ENCODE measurements around the gene ATP5F1D. TPM values are rescaled to one million over a fixed set of nuclear protein-coding genes. Genes with fewer than 3 reads are reported as not detected.

The ATP5F1D gene
- total and polyA plus RNA-seq, 2 of the 13 experiments (the other 11 are each of a cell fraction or from before 2014, with no cell fraction given) = 39.4 to 78.7 TPM

DNA sequence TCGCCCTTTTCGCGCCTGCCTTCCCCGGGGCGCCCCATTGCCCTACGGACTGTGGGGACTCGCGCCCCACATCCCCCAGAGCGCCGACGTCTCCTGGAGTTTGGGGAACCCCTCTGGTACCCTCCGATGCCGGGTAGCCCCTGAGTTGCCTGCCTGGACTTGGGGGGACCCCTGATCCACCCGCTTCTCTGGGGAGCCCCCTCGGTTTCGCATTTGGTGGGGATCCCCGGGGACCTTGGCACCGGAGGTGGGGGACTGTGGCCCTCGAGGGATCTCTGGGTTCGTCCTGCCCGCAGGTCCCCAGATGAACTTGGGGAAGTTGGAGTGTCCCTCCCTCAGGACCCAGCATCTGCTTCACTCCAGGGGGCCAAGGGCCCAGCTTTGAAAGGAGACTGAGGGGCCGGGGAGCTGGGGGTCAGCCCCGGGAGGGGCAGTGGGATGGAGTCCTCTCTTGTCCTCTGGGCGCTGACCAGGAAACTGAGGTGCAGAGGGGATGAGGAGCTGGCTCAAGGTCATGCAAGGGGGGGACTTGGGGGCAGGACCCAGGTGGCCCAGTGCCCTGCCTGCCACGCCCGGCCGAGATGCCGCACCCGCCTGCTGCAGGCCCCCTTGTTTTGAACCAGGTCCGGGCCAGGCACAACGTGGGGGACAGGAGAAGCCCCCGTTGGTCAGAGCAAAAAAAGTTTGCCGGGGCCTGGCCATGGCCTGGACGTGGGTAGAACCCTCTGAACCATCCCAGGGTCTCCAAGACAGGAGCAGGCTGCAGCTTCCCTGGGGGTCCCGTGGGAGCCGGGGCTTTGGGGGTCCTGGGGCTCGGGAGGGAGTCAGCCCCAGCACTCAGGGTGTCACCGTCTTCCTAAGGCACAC lies 45.2 kb downstream of the ATP5F1D start (continued):
- TF ChIP-seq, protein P1, sequence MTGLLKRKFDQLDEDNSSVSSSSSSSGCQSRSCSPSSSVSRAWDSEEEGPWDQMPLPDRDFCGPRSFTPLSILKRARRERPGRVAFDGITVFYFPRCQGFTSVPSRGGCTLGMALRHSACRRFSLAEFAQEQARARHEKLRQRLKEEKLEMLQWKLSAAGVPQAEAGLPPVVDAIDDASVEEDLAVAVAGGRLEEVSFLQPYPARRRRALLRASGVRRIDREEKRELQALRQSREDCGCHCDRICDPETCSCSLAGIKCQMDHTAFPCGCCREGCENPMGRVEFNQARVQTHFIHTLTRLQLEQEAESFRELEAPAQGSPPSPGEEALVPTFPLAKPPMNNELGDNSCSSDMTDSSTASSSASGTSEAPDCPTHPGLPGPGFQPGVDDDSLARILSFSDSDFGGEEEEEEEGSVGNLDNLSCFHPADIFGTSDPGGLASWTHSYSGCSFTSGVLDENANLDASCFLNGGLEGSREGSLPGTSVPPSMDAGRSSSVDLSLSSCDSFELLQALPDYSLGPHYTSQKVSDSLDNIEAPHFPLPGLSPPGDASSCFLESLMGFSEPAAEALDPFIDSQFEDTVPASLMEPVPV (CRISPR knock-in tag; IDR thresholded peaks at IDR 0.05) = peak; percentile 33; the same call in 1 of the 2 replicates
- TF ChIP-seq SPEN (CRISPR knock-in tag; IDR thresholded peaks at IDR 0.05; ENCODE audit: low read depth) = peak; percentile 12; the same call in 1 of the 2 replicates
- no peak for TF ChIP-seq ZNF737 (CRISPR knock-in tag; IDR thresholded peaks at IDR 0.05; ENCODE audit: borderline replicate concordance)
- TF ChIP-seq ZNF816 (CRISPR knock-in tag; IDR thresholded peaks at IDR 0.05; ENCODE audit: borderline replicate concordance) = no peak
- peak; percentile 43; the same call in 1 of the 2 replicates for TF ChIP-seq ZBTB7B (CRISPR knock-in tag; IDR thresholded peaks at IDR 0.05)
- TF ChIP-seq, protein P2, sequence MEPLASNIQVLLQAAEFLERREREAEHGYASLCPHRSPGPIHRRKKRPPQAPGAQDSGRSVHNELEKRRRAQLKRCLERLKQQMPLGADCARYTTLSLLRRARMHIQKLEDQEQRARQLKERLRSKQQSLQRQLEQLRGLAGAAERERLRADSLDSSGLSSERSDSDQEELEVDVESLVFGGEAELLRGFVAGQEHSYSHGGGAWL (CRISPR knock-in tag; IDR thresholded peaks at IDR 0.05) = 0 out of 2 replicates have a peak, but pooled peaks have one; percentile 23
- peak; percentile 41 for TF ChIP-seq AGO1 (IDR thresholded peaks at IDR 0.05; ENCODE audit: low read depth, low read length, poor library complexity, severe bottlenecking)
- TF ChIP-seq ZNF225 (CRISPR knock-in tag; IDR thresholded peaks at IDR 0.05) = no peak
- no peak for TF ChIP-seq ZBTB8A (CRISPR knock-in tag; IDR thresholded peaks at IDR 0.05; ENCODE audit: borderline replicate concordance, low read depth)
- no peak for TF ChIP-seq IRX3 (CRISPR knock-in tag; IDR thresholded peaks at IDR 0.05; ENCODE audit: borderline replicate concordance, low read depth)
- no peak for TF ChIP-seq ZNF619 (CRISPR knock-in tag; IDR thresholded peaks at IDR 0.05)
- no peak for TF ChIP-seq NCOA5 (CRISPR knock-in tag; IDR thresholded peaks at IDR 0.05)

Data from HepG2 (cell line).